ENCODE measurements around the gene SLC39A10.
"Not testable (repeated sequence)": the region's sequence is repeated elsewhere in the genome, so short reads cannot be mapped to it uniquely, and the experiment has no call there.

The SLC39A10 gene

DNA sequence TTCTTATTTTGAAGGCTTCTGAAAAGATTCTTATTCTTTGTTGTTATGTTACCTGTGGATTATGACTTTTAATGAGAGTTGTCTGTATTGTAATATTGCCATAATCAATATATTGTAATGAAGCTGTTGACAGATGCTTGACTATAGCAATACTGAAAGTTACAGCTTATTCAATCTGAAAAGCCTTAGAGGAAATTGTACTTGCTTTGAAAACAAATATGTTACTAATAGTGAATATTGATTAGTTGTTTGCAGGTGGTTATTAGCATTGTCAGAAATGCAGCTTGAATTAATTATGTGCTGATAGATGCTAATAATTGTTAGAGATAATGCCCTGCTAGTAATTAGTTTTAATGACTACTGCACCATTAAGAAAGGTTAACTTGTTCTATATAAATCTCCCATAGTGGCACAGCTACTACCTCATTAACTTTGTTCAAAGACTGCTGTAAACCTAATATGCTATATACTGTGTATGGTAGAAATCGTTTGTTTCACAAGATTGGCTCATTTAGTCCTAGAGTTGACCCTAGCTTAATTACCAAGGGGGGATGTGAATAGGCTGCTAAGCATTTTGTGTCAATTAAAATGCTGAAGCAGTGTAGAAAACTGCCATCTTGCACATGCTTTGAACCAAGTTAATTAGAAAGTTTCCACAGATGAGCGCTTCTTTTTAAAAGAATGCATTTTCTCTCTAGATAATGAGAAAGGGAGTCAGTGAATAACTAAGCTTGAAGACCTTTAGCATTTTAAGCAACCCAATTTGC, 30.5 kb downstream of the SLC39A10 start:
- TF ChIP-seq, protein P1, sequence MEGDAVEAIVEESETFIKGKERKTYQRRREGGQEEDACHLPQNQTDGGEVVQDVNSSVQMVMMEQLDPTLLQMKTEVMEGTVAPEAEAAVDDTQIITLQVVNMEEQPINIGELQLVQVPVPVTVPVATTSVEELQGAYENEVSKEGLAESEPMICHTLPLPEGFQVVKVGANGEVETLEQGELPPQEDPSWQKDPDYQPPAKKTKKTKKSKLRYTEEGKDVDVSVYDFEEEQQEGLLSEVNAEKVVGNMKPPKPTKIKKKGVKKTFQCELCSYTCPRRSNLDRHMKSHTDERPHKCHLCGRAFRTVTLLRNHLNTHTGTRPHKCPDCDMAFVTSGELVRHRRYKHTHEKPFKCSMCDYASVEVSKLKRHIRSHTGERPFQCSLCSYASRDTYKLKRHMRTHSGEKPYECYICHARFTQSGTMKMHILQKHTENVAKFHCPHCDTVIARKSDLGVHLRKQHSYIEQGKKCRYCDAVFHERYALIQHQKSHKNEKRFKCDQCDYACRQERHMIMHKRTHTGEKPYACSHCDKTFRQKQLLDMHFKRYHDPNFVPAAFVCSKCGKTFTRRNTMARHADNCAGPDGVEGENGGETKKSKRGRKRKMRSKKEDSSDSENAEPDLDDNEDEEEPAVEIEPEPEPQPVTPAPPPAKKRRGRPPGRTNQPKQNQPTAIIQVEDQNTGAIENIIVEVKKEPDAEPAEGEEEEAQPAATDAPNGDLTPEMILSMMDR (IDR thresholded peaks at IDR 0.05; ENCODE audit: extremely low read depth, insufficient read depth, missing control alignments): no peak
- in situ Hi-C loops (cut with MboI; ENCODE audit: low pct_unique_long_range_greater_than_20kb, low sequenced_read_pairs, unreplicated experiment): no loop called here
- no peak for DNase-seq (ENCODE audit: low spot score)

DNA sequence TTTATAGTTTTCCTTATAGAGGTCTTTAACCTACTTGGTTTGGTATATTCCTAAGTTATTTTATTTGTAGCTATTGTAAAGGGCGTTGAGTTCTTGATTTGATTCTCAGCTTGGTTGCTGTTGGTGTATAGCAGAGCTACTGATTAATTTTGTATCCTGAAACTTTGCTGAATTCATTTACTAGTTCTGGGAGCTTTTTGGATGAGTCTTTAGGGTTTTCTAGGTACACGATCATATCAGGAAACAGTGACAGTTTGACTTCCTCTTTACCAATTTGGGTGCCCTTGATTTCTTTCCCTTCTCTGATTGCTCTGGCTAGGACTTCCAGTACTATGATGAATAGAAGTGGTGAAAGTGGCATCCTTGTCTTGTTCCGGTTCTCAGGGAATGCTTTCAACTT, 35.5 kb downstream of the SLC39A10 start:
- DNase-seq (ENCODE audit: low spot score); in situ Hi-C loops (cut with MboI; ENCODE audit: low pct_unique_long_range_greater_than_20kb, low sequenced_read_pairs, unreplicated experiment): not testable (repeated sequence)

DNA sequence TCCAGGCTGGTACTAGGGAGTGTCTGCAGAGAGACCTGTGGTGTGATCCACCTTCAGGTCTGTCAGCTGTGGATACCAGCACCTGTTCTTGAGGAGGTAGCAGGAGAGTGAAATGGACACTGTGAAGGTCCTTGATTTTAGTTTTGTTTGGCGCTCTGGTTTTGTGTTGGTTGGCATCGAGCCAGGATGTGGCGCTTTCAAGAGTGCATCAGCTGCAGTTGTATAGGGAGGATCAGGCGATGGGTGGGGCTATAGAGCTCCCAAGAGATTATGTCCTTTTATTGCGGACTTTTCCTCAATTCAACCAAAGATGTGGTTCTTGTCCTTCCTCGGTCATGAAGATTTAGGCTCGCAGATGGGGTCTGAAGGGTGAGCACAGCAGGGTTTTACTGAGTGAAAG, 37.5 kb downstream of the SLC39A10 start:
- TF ChIP-seq, protein P1 (IDR thresholded peaks at IDR 0.05; ENCODE audit: extremely low read depth, insufficient read depth, missing control alignments): no peak
- in situ Hi-C loops (cut with MboI; ENCODE audit: low pct_unique_long_range_greater_than_20kb, low sequenced_read_pairs, unreplicated experiment): no loop called here
- DNase-seq (ENCODE audit: low spot score): no peak

DNA sequence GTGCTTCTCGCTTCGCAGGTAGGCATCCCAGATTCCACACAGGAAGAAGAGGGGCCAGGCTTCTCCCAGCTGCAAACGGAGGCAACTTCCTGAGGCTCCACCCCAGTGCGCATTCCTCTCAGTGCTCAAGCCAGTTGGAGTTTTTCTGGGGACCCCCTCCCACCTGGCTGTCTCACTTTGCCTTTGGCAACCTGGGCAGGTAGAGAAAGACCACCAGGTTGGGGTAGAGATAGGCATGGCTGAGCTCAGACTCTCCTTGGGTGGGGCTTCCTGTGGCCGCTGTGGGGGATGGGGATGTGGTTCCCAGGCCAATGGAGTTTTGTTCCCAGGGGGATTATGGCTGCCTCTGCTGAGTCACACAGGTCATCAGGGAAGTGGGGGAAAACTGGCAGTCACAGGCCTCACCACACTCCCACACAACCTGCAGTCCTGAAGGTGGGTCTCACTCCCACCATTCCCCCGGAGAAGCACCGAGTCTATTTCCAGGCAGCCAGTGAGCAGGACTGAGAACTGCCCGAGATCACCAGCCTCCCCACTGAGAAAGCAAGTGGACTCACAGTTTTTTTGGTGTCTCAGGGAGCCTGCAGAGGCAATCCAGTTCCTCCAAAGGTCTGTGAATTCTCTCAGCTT, 38.1 kb downstream of the SLC39A10 start:
- in situ Hi-C loops (cut with MboI; ENCODE audit: low pct_unique_long_range_greater_than_20kb, low sequenced_read_pairs, unreplicated experiment): no loop called here
- TF ChIP-seq, protein P1 (IDR thresholded peaks at IDR 0.05; ENCODE audit: extremely low read depth, insufficient read depth, missing control alignments): no peak
- DNase-seq (ENCODE audit: low spot score): no peak

DNA sequence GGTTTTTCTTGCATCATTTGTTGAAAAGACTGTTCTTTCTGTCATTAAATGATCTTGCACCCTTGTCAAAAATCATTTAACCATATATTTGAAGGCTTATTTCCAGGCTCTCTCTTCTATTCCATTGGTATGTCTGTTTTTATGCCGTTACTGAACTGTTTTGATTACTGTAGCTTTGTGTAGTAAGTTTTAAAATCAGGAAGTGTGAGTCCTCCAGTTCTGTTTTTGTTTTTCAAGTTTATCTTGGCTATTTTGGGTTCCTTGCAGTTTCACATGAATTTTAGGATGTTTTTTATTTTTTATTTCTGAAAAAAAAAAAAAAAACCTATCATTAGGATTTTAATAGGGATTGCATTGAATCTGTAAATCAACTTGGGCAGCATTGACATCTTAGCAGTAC, 39.0 kb downstream of the SLC39A10 start:
- in situ Hi-C loops (cut with MboI; ENCODE audit: low pct_unique_long_range_greater_than_20kb, low sequenced_read_pairs, unreplicated experiment): no loop called here
- TF ChIP-seq, protein P1 (IDR thresholded peaks at IDR 0.05; ENCODE audit: extremely low read depth, insufficient read depth, missing control alignments): no peak
- no peak for DNase-seq (ENCODE audit: low spot score)

DNA sequence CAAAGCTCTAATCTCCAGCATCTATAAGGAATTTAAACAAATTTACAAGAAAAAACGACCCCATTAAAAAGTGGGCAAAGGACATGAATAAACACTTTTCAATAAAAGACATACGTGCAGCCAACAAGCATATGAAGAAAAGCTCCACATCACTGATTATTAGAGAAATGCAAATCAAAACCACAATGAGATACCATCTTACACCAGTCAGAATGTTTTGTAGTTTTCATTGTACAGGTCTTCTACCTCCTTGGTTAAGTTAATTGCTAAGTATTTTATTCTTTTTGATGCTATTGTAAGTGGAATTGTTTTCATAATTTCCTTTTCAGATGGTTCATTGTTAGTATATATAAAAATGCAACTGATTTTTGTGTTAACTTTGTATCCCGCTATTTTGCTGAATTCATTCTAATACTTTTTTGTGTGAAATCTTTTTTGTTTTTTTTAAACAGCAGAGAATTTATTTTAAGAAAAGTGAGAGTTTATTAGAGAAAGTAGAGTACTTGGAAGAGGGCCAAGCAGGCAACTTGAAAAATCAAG, 40.7 kb downstream of the SLC39A10 start:
- TF ChIP-seq, protein P1 (IDR thresholded peaks at IDR 0.05; ENCODE audit: extremely low read depth, insufficient read depth, missing control alignments): no peak
- in situ Hi-C loops (cut with MboI; ENCODE audit: low pct_unique_long_range_greater_than_20kb, low sequenced_read_pairs, unreplicated experiment): no loop called here
- DNase-seq (ENCODE audit: low spot score): no peak

DNA sequence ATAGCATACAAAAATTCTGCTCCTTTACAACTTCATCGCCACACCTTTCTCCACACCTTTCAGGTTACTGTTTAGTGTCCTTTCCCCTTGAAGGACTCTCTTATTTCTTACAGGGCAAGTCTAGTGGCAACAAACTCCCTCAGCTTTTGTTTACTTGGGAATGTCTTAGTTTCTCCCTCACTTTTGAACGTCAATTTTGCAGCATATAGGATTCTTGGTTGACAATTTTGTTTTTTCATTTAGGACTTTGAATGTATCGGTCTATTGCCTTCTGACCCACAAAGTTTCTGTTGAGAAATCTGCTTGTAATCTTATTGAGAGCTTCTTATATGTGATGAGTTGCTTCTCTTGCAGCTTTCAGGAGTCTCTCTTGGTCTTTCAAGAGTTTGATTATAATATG, 43.5 kb downstream of the SLC39A10 start:
- in situ Hi-C loops (cut with MboI; ENCODE audit: low pct_unique_long_range_greater_than_20kb, low sequenced_read_pairs, unreplicated experiment): no loop called here
- no peak for DNase-seq (ENCODE audit: low spot score)
- TF ChIP-seq, protein P1 (IDR thresholded peaks at IDR 0.05; ENCODE audit: extremely low read depth, insufficient read depth, missing control alignments): no peak
